AG10803 (cell line): ENCODE results near the gene FAM83B.
A peak's percentile ranks its signal among the peaks of the same experiment; 100 is the strongest.

Experiments
- DNase-seq: peaks from one replicate; pipeline ENCODE4 v3.0.0; 2010; ENCODE audit warnings: low read depth
- H3K4me3 ChIP-seq: 2 replicates; pipeline ENCODE4 v1.5.1; 2011; ENCODE audit warnings: mild to moderate bottlenecking, low read length, control low read depth
- CTCF ChIP-seq: conservative IDR thresholded peaks from 2 replicates; pipeline ENCODE4 v1.5.1; 2011; ENCODE audit warnings: mild to moderate bottlenecking, low read length, control low read depth, inconsistent platforms

FAM83B gene

DNA sequence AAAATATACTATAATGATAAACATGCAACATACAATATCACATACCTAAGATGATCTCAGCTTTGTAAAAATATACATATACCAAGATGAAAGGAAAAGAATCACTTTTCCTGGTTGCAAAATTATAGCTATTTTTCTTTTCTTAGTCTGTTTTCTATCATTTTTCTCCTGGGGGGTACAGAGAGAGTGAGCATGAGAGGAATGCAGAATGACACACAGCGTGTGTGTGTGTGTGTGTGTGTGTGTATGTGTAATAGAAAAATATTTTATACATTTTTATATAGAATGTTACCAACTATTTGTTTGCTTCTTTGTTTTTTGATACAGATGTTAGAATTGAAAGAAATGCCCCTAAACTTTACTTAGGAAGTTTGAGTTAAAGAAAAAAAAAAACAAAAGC lies 64.3 kb downstream of the FAM83B start:
- TF ChIP-seq CTCF: no peak
- no peak overlapping the region for H3K4me3 ChIP-seq
- DNase-seq: peak; percentile 14

- DNase-seq: no peak
- no peak for TF ChIP-seq CTCF
Measured at GRCh38 chr6:54913211-54913610, 66.6 kb downstream of the FAM83B start.

GRCh38 chr6:54916858-54917257 lies 70.3 kb downstream of the FAM83B start:
- H3K4me3 ChIP-seq: no peak overlapping the region
- peak; percentile 28 for DNase-seq
- no peak for TF ChIP-seq CTCF

More at GRCh38 chr6:54913211-54913610, 66.6 kb downstream of the FAM83B start:
- no peak overlapping the region for H3K4me3 ChIP-seq

DNA sequence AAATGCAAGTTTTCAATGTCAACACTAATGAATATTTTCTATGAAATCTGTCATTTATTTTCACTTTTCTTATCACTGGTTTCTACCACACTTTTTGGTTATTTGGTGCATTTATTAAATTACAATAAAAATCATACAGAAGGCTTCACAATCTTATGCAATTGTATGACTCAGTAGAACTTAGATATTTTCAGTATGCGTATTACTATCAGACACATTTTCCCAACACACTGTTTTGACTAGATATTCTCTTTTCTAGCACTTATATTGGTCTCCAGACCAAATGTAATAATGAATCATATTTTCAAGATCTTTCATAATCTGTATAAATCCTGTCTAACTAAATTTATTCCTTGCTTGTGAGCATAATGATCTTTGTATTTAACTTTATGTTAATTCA lies 74.1 kb downstream of the FAM83B start:
- no peak for DNase-seq
- no peak for TF ChIP-seq CTCF
- H3K4me3 ChIP-seq: no peak overlapping the region

GRCh38 chr6:54921891-54922290 lies 75.3 kb downstream of the FAM83B start:
- no peak for DNase-seq
- no peak for TF ChIP-seq CTCF
- H3K4me3 ChIP-seq: no peak overlapping the region

- TF ChIP-seq CTCF: no peak
- no peak overlapping the region for H3K4me3 ChIP-seq
- no peak for DNase-seq
Measured at GRCh38 chr6:54929245-54929909, 82.8 kb downstream of the FAM83B start.

DNA sequence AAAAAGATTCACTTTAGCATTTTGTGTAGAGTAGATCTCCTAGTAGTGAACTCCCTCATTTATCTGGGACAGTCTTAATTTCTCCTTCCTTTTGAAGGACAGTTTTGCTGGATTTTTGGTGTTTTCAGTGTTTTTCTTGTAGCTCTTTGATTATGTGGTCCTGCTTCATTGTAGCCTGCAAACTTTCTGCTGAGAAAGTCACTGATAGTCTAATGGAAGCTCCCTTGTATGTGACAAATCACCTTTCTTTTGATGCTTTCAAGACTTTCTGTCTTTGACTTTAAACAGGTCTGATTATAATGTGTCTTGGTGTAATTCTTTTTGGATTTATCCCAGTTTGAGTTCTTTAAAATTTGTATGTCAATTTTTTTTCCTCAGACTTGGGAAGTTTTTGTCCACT lies 86.1 kb downstream of the FAM83B start:
- H3K4me3 ChIP-seq: no peak overlapping the region
- TF ChIP-seq CTCF: no peak
- DNase-seq: no peak
